ENCODE measurements around the gene PCGF6. TPM values are rescaled to one million over a fixed set of nuclear protein-coding genes. Genes with fewer than 3 reads are reported as not detected.

The PCGF6 gene
- total and polyA plus RNA-seq, 10 donors = 6.0 to 11.3 (median 8.6) TPM

DNA sequence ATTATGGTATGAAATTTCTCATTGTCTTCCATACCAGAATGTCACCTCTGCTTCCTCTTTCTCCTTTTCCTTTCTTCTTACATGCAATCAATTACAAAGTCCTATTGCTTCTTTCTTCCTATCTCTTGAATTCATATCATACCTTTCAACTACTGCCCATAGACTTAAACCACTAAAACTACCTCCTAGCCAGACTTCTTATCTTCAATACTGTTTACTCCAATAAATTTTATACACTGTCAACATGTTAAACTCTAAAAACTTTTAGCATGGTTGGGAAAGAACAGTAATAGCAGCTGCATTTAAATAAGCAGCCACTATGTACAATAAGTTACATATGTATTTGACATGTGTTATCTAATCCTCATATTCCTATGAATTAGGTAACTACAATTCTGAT is 34.9 kb downstream of the PCGF6 start:
- no peaks in the 10 kb centered on the region for H3K27me3 ChIP-seq (replicated peaks in 1 of 7)
- intact Hi-C loops (cut with DNase I; ENCODE audit: low total_unique reads) = no loop called here
- no peak for DNase-seq
- peaks cover 0 to 99% (median 48%) of the 10 kb centered on the region in 6 donors for H3K36me3 ChIP-seq
- H3K9me3 ChIP-seq = no peaks in the 10 kb centered on the region
- H3K27ac ChIP-seq = no peak overlapping the region
- no peak for TF ChIP-seq POLR2A (IDR thresholded peaks at IDR 0.05)
- TF ChIP-seq, protein P1, sequence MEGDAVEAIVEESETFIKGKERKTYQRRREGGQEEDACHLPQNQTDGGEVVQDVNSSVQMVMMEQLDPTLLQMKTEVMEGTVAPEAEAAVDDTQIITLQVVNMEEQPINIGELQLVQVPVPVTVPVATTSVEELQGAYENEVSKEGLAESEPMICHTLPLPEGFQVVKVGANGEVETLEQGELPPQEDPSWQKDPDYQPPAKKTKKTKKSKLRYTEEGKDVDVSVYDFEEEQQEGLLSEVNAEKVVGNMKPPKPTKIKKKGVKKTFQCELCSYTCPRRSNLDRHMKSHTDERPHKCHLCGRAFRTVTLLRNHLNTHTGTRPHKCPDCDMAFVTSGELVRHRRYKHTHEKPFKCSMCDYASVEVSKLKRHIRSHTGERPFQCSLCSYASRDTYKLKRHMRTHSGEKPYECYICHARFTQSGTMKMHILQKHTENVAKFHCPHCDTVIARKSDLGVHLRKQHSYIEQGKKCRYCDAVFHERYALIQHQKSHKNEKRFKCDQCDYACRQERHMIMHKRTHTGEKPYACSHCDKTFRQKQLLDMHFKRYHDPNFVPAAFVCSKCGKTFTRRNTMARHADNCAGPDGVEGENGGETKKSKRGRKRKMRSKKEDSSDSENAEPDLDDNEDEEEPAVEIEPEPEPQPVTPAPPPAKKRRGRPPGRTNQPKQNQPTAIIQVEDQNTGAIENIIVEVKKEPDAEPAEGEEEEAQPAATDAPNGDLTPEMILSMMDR (IDR thresholded peaks at IDR 0.05 in 8 of 11, conservative IDR thresholded peaks at IDR 0.05 in 3 of 11) = no peak
- no peak for TF ChIP-seq POLR2AphosphoS5 (IDR thresholded peaks at IDR 0.05)
- no peaks in the 10 kb centered on the region for H3K4me1 ChIP-seq
- H3K4me3 ChIP-seq = no peak overlapping the region

- Histone ChIP-seq H3K4me1 (no peaks in the 10 kb centered on the region), H3K27ac (no peak overlapping the region), H3K4me3 (no peak overlapping the region), H3K27me3 (replicated peaks in 1 of 7) (no peaks in the 10 kb centered on the region), H3K9me3 (no peaks in the 10 kb centered on the region), H3K36me3 (peaks cover 0 to 99% (median 53%) of the 10 kb centered on the region in 6 donors)
- intact Hi-C loops (cut with DNase I; ENCODE audit: low total_unique reads) = no loop called here
- WGBS, 5 donors = 86 to 100% (median 96%) methylated on average over 1 of the region's 1 CpG
- DNase-seq = no peak
- TF ChIP-seq POLR2A (IDR thresholded peaks at IDR 0.05) = no peak
These were observed 40.7 kb downstream of the PCGF6 start for GRCh38 chr10:103310197-103310596.

DNA sequence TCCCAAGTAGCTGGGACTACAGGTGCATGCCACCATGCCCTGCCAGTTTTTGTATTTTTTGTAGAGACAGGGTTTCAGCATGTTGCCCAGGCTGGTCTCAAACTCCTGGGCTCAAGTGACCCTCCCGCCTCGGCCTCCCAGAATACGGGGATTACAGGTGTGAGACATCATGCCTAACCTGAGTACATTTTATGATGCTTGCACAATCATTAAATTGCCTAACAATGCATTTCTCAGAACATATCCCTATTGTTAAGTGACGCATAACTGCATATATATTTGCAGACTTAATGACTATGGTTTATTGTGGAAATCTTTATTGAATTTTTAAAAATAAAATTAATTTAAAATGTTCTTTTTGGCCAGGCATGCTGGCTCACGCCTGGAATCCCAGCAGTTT is 43.3 kb downstream of the PCGF6 start:
- H3K36me3 ChIP-seq = peaks cover 0 to 100% (median 47%) of the 10 kb centered on the region in 6 donors
- H3K4me3 ChIP-seq = no peak overlapping the region
- H3K27me3 ChIP-seq (replicated peaks in 1 of 7) = no peaks in the 10 kb centered on the region
- TF ChIP-seq POLR2AphosphoS5 (IDR thresholded peaks at IDR 0.05) (no peak), POLR2A (IDR thresholded peaks at IDR 0.05) (no peak)
- TF ChIP-seq, protein P1 (IDR thresholded peaks at IDR 0.05 in 8 of 11, conservative IDR thresholded peaks at IDR 0.05 in 3 of 11) = no peak
- WGBS, 5 donors = 94 to 99% (median 98%) methylated on average over 5 of the region's 5 CpGs
- H3K4me1 ChIP-seq = no peaks in the 10 kb centered on the region
- no peak overlapping the region for H3K27ac ChIP-seq
- intact Hi-C loops (cut with DNase I; ENCODE audit: low total_unique reads) = no loop called here
- no peaks in the 10 kb centered on the region for H3K9me3 ChIP-seq
- no peak for DNase-seq

DNA sequence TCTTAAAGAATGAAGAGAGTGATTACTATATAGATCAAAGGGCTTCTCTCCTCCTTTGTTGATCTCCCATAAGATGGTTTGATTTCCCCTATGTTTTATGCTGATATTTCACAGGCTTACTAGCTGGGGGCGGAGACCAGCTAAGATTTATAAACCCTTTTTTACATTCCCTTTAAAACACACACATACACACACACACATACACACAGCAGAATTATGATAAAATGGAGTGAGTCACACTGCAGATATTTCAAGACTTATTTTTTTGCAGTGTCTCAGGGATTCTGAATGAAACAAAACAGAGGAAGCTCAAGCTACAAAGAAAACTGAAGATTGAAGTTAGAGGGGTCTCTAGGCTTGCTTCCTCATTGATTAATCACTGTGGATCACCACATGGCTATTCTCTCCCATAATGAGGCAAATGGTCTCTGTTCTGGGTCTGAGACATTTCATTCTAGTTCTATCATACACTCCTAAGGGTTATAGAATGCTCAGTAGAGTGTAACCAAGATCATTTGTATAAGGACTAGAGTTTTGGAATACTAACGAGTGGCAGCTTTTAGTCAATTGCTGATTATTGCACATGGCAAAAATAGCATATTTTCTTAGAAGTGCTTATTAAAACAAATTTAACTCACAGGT is 55.4 kb downstream of the PCGF6 start:
- TF ChIP-seq, protein P1 (IDR thresholded peaks at IDR 0.05 in 8 of 11, conservative IDR thresholded peaks at IDR 0.05 in 3 of 11) = no peak
- TF ChIP-seq POLR2A (IDR thresholded peaks at IDR 0.05) = no peak
- TF ChIP-seq POLR2AphosphoS5 (IDR thresholded peaks at IDR 0.05) = no peak
- intact Hi-C loops (cut with DNase I; ENCODE audit: low total_unique reads) = no loop called here
- DNase-seq = no peak
- Histone ChIP-seq H3K36me3 (peaks cover 0 to 5% (median 0%) of the 10 kb centered on the region in 6 donors), H3K4me3 (no peak overlapping the region), H3K27ac (no peak overlapping the region), H3K9me3 (no peaks in the 10 kb centered on the region), H3K4me1 (no peaks in the 10 kb centered on the region), H3K27me3 (replicated peaks in 1 of 7) (peaks cover 0 to 21% (median 0%) of the 10 kb centered on the region in 7 donors)
- WGBS, 5 donors = 75 to 85% (median 80%) methylated on average over 2 of the region's 2 CpGs
